NCI-H2029 (cell line): Measurements from ENCODE around the gene ADGRL3.
"Not testable (repeated sequence)": the region's sequence is repeated elsewhere in the genome, so short reads cannot be mapped to it uniquely, and the experiment has no call there.

Experiments used
- DNase-seq: peaks from one replicate; lab custom pipeline; 2025; lab: John Stamatoyannopoulos, UW

ADGRL3 gene

DNA sequence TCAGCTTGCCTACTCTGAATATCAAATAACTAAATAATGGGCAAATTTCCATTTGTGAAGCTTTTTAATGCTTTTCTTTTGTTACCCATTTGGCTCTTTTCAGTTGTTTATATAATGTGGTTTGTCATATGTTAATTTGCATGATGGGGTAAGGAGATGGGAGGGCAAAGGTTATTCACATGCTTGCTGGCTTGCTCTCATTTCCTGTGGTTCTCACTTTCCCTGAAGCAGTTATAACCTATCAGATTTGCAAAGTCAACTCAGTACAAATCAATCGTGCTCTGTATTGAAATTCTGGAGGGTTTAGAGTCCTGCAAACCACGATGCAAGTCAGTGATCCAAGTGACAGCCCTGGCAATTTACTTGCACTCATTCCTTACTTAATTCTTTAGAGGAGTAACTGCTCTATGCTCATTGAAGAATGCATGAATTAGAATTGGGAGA is 711.2 kb downstream of the ADGRL3 start:
- DNase-seq = no peak

GRCh38 chr4:61913619-61914018 is 713.5 kb downstream of the ADGRL3 start:
- DNase-seq = no peak

DNA sequence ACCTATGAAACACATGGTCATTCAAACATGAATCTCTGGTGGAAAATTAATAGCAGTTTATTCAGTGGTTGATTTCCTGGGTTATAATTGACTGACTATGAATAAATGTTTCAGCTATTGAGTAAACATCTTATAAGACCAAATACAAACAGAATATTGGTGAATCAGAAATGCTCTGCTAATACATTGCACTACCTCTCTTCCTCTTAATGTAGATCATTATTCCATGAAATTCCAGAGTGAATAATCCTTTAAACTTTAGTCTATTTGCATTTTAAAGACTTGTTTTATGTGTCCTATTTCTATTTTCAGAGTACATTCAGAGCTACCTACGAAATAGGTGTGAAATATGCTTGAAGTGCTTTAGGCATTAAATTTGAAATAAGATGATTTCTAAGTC is 715.4 kb downstream of the ADGRL3 start:
- DNase-seq = no peak

DNA sequence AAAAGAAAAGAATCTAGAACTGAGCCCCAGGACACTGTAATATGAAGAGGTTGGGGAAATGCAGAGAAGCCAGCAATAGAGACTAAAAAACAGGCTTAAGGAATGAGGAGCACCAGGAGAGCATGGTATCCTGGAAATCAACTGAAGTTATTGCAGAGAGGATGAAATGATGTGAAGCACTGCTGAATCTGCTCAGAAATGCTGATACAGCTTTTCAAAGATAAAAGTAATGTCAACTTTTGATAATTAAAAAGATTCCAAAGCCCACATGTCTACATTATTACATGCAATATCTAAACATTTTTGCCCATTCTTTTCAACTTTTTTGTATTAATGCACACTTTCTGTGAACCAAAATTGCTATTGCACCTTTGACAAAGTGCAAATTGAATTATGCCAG is 718.4 kb downstream of the ADGRL3 start:
- no peak for DNase-seq

GRCh38 chr4:61918987-61919386 is 718.9 kb downstream of the ADGRL3 start:
- DNase-seq = no peak

- DNase-seq = no peak
Measured at GRCh38 chr4:61919561-61919960, 719.4 kb downstream of the ADGRL3 start.

GRCh38 chr4:61921920-61922319 is 721.8 kb downstream of the ADGRL3 start:
- no peak for DNase-seq

DNA sequence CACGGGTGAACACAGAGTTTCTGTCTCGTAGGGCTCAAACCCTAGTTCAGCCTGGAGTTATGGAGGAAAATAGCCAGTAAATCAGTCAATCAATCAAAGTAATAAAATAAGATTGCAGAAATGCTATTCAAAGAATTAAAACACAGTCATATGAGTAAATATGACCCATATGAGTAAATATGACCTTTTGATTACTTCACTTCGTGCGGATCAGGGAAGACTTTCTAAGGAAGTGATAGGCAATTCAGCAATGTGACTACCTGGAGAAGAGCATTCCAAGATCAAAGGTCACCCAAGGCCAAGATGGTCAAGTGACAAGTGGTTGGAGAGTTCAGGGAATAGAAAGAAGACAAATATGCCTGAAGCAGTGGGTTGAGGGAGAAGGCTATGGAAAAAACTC is 722.6 kb downstream of the ADGRL3 start:
- no peak for DNase-seq

DNA sequence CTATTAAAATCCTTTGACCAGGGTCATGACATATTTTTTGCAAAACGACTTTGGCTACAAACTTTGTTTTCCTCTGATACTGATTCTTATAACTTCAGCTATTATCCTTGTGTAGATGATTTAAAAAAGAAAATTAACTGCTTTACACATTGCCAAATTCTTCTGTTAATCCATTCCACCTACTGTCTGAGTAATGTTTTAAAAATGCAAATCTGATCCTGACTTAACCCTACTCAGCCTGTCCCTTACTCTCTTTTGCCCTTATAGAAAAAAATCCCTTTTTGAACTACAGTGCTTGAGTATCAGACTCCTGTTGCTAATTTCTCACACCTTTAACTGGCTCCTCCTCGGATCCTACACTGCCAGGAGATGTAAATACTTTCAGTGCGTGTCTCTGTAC is 723.1 kb downstream of the ADGRL3 start:
- no peak for DNase-seq

DNA sequence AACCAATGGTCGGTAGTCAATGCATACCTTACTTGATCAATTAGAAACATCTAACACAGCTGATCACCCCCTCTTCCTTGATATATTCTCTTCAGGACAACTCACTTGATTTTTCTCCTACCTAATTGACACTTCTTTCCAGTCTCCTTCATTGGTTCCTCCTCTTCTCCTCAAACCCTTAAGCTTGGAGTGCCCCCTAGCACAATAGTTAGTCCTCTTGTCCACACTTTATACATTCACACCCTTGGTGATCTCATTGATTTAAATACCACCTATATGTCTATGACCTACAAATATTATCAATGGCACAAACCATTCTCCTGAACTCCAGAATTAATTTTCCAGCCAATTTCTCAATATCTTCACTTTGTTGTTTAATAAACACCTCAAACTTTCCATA is 724.0 kb downstream of the ADGRL3 start:
- DNase-seq = no peak

DNA sequence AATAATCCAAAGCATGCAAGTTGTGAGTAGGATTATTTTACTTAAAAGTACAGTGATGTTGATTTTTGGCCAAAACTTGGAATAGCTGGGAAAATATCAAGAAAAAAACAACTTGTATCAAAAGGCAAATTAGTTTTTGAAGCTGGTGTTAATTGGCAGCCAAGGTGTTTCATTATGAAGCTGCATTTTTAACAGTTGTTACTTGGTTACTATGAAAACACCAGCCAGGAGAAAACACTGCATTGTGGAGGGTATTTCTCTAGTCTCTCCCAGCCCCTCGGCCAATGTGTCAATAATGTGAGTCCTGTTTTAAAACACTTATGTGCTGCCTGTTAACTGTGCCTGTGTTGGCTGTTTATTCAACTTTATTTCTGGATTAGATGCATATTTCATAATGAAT is 733.4 kb downstream of the ADGRL3 start:
- DNase-seq = no peak

GRCh38 chr4:61934198-61934597 is 734.1 kb downstream of the ADGRL3 start:
- no peak for DNase-seq

DNA sequence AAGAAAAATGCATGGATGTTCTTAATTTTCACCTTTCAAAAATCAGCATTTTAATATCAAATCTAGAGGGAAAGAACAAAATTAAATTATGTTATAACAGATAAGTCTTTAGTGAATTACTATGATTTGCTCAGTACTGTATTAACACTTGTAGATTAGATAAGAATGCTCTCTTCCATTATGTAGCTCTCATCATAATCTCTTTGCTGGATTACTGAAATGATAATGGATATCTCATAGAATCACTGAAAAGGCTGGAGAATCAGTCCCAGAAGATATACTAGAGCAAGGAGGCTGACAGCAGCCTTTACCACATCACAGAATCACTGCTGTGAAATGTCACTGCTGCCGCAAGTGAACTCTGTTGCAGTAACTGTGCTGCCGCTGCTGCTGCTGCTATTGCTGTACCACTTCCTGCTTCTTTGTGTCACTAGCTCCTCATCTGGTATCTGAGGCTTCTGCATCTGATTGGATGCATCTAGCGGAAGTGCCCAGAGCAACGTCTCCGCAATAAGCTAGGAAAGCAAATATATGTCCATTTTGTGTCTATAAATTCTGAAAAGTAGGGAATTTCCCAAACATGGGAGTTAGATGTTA is 738.2 kb downstream of the ADGRL3 start:
- DNase-seq = no peak

- no peak for DNase-seq
Measured at GRCh38 chr4:61950625-61951024, 750.5 kb downstream of the ADGRL3 start.

GRCh38 chr4:61953386-61953785 is 753.3 kb downstream of the ADGRL3 start:
- DNase-seq = no peak

DNA sequence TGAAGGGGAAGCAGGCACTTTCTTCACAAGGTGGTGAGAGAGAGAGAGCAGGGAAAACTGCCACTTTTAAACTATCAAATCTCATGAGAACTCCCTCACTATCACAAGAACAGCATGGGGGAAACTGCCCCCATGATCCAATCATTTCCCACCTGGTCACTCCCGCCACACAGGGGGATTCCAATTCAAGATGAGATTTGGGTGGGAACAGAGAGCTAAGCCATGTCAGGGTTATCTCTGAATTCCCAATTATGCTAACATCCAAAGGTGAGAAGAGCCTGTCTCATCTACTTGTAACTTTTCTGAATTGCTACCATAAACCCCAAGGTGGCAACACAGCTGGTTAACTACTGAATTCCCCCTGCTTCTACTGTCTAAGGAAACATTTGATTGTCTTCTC is 758.5 kb downstream of the ADGRL3 start:
- DNase-seq = no peak

- DNase-seq = no peak
Measured at GRCh38 chr4:61959087-61959486, 759.0 kb downstream of the ADGRL3 start.

- DNase-seq = no peak
Measured at GRCh38 chr4:61984260-61984909, 784.3 kb downstream of the ADGRL3 start.

DNA sequence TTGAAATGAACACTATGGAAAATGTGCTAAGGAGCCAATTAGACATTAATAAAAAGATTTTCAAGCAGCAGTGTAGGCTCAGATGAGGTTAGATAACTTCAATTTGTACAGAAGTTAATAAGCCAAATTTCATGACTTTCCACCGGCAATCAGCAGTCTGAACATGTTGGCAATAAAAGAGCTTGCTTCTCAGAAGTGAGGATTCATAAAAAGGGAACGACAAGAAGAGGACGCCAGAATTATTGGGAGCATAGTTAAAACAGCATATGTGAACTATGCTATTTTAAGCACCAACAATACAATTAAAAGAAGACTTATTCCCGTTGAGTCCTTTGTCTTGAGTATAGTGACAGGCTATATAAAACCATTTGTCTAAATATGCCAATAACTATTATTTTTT is 785.3 kb downstream of the ADGRL3 start:
- no peak for DNase-seq

DNA sequence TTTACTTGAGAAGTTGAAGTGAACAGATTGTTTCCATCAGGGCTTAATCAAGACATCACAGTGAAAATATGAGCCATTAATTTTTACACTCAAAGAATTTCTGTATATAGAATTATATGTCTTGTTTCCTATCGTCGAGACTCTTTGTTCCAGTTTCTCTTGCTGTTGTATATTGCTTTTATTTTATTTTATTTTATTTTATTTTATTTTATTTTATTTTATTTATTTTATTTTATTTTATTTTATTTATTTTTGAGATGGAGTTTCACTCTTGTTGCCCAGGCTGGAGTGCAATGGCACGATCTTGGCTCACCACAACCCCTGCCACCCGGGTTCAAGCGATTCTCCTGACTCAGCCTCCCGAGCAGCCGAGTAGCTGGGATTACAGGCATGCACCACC is 786.8 kb downstream of the ADGRL3 start:
- DNase-seq = not testable (repeated sequence)

- DNase-seq = no peak
Measured at GRCh38 chr4:61992351-61992750, 792.2 kb downstream of the ADGRL3 start.

DNA sequence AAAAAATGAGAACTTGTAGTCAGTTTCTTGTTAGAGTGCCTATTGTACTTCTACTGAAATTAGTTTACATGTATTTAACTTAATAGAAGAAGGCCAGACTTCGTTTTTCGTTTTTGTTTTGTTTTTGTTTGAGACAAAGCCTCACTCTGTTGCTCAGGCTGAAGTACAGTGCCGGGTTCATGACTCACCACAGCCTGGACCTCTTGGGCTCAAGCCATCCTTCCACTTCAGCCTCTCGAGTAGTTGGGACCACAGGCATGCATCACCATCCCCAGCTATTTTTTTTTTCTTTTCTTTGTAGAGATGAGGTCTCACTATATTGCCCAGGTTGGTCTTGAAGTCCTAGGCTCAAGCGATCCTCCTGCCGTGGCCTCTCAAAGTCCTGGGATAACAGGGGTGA is 793.9 kb downstream of the ADGRL3 start:
- DNase-seq = no peak

DNA sequence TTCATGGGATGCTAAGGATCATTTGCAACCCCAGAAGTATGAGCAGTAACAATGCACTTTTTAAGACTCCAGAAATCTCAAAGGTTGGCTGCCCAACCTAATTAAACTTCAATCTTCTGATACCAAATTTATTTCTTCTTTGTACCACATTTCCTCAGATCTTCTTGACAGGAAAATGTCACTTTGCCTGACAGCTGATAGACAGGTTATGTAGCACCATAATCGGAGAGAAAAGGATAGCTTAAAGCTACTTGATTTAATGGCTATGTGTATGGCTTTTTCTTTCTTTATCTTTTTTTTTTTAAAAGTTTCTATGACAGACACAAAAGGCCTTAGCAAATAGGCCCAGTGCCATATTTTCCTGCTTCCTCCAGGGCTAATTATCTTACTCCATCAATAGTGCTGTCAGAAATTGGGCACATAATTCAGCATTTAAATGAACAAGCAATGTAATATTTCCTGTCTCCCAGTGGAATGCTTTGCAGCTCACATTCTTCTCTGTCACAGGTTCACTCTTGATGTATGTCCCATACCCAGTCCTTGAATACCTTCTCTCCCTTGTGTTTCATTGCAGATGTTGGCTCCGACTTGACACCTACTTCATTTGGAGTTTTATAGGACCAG is 795.7 kb downstream of the ADGRL3 start:
- DNase-seq = no peak

GRCh38 chr4:61996943-61997342 is 796.8 kb downstream of the ADGRL3 start:
- no peak for DNase-seq
